GM21717 (cell line): Measurements from ENCODE around the gene KIF1C.

Source experiments
- ATAC-seq: cut with Tn5 transposase; IDR thresholded peaks from one replicate; pipeline ENCODE4 v1.9.1; 2021; ENCODE audit warnings: mild to moderate bottlenecking, moderate library complexity; ENCODE audit not compliant: unreplicated experiment

KIF1C gene

GRCh38 chr17:4997302-4998026, at the start of gene KIF1C, which contains the start of gene INCA1:
Gene KIF1C, plus strand, starts transcription at chr17:4997950. Its CDS starts 2,297 bp downstream, at chr17:5000247.
Gene INCA1, minus strand, starts transcription at chr17:4997522. Its CDS starts 3,085 bp downstream, at chr17:4994437.
- peak; percentile 65 for ATAC-seq

GRCh38 chr17:4948166-4948930, 49.4 kb upstream of the KIF1C start, which contains the start of gene PFN1:
Gene PFN1, minus strand, starts transcription at chr17:4948530. Its CDS starts 136 bp downstream, at chr17:4948394.
- ATAC-seq: no peak

- peak; percentile 32 for ATAC-seq
These were observed 48.8 kb upstream of the KIF1C start for GRCh38 chr17:4948931-4949320.

DNA sequence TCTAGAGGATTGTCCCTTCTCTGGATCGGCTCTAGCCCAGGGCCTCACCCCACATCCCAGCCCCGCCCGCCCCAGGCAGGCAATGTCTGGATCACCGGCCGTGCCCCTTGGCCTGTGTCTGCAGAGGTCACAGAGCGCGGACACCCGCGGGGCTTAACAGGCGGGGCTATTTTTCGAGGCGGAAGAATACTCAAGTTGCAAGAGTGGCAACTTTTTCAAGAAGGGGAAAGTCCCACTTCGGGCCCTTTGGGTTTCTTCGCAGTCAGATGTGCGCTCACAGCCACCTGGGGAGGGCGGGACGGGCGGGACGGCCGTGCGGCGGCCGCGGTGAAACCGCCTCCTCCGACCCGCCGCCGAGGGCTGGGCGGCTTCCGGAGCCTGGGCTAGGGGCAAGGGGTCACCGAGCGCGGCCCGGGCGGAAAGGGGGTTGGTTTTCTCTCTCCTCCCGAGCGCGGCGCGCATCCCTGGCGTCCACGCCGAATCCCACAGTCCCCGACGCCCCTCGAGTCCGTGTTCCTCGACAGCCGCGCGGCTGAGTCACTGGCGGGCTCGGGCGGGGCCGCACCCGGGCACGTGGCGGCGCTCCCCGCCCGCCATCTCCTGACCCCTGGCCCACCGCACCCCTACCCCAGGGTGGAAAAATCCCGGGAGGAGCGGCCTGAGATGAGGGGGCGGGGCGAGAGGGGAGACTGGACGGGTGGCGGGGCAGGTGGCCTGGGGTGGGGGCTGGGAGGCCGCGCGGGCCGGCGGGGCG, 48.3 kb upstream of the KIF1C start:
- ATAC-seq: peak; percentile 25

DNA sequence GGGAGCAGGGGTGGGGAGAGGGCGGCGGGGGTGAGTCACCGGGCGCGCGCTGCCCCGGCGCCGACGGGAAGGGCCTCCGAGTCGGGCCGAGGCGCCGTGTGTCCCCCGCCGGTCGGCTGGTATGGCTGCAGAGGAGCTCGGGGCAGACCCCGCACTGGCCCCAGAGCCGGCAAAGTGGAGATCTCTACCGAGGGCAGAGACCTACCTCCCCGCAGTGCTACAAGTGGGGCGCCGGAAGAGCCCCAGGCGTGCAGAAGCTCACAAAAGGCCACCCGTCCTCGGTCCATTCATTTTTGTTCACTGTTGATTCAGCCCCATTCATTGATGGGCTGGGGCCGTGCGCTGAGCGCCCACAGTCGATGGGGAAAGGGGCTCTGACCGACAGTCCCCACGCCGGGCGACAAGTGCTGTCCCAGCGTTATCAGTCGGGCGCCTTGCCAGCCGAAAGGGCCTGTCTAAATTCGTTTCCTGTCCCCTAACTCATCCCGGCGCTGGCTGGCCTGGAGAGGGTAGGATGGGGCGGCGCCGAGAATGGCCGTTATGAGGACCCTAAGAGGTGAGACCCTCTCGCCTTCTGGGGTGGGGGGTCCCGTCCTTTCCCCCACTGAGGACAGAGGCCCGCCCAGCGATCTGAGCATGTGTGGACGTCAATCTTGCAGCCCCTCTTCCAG, 47.5 kb upstream of the KIF1C start:
- ATAC-seq: peak; percentile 0

DNA sequence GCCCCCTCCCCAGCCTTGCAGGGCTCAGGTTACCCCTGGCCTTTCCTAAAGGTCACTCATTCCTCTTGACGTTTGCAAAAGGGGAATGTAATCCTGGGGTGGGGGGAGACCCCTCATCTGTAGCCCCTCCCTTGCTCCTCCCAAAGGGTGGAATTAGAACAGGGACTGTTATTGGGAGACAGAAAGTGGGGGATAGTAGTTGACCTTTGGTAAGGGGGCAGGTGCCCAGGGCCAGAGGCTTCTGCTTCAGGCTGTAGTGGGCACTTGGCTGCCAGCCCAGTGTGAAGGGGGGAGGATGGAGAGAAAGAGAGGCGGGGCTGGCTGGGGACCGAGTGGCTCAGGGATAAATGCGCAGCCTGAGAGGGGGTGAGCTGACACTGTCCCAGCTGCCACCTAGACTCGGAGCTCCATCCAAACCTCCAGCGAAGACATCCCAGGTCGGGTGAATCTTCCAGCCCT, 47.0 kb upstream of the KIF1C start, which contains the start of gene ENO3:
TSS of gene ENO3 (plus strand) at position 374 of the 459 bp plus-strand sequence. CDS start 711 bp downstream, outside the sequence.
- ATAC-seq: no peak

DNA sequence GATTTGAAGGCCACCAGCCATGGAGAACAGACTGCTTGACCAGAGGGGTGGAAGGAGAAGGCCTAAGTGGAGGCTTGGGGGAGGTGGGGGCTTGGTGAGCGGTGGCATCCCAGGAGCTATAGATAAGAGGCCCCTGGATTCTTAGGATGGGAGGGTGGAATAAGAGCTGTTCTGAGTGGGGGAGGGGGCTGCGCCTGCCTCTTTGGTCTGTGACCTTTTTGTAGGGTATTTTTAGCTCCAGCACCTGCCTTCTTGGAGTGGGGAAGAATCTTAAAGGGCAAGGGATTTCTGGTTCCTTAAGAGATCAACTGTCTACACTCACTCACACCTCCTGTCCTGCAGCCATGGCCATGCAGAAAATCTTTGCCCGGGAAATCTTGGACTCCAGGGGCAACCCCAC, 46.3 kb upstream of the KIF1C start:
- no peak for ATAC-seq

DNA sequence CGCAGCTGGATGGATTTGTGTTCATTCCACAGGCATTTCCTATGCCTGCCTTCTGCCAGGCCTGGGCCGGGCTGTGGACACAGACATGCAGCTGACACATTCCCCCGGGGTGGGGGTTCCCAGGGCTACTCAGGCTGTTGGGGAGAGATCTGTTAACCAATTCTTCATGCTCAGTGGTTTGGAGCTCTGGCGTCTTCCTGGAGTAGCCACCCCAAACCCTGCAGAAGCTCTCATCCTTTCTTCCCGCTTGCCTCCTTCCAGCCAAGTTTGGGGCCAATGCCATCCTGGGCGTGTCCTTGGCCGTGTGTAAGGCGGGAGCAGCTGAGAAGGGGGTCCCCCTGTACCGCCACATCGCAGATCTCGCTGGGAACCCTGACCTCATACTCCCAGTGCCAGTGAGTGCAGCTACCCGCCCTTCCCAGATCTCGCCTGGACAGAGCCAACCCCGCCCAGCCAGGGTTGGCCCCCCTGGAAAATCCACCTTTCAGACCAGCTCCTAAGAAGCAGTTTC, 44.2 kb upstream of the KIF1C start:
- no peak for ATAC-seq

GRCh38 chr17:4955091-4955490, 42.7 kb upstream of the KIF1C start:
- no peak for ATAC-seq

GRCh38 chr17:4956493-4957061, 41.2 kb upstream of the KIF1C start:
- no peak for ATAC-seq

DNA sequence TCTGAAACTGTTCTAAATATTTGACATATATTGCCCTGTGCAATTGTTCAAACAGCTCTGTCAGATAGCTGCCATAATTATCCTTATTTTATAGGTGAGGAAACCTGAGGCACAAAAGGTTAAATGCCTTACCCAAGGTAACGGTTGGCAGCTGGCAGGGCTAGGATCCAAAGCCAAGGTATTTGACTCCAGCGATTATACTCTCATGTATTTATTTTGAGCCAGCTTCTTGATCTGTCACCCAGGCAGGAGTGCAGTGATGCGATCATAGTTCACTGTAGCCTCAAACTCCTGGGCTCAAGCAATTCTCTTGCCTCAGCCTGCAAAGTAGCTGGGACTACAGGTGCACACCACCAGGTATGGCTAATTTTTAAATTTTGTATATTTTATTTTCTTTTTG, 39.6 kb upstream of the KIF1C start:
- no peak for ATAC-seq

DNA sequence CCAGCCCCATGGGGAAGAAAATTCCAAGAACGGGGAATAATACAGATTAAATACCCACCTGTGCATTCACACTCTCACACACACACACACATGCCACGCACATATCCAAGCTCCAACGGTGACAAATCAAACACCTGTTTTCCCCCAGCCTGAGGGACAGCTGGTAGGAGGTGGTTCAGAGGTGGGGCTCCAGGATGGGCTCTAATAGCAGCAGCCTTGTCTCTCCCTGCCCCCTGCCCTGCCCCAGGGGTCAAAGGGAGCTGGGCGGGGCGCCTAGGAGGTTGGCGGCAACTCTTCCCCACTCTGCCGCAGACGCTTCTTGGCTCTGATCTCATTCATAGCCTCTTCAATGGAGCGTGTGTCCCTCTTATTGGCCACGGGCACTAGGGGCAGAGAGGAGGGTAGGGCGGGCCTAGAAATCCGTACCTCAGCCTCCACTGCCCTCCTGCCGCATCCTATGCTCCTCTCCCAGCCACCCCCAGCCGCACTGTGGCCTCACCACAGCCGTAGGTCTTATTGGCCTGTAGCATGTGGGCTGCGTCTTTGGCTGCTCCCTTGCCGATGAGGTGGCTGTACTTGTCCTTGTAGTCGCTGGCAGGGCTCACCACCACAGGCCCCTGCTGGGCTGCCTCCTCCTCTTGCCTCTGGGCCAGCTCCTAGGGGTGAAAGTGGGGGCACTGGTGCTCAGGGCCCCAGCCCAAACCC, 38.3 kb upstream of the KIF1C start:
- no peak for ATAC-seq

DNA sequence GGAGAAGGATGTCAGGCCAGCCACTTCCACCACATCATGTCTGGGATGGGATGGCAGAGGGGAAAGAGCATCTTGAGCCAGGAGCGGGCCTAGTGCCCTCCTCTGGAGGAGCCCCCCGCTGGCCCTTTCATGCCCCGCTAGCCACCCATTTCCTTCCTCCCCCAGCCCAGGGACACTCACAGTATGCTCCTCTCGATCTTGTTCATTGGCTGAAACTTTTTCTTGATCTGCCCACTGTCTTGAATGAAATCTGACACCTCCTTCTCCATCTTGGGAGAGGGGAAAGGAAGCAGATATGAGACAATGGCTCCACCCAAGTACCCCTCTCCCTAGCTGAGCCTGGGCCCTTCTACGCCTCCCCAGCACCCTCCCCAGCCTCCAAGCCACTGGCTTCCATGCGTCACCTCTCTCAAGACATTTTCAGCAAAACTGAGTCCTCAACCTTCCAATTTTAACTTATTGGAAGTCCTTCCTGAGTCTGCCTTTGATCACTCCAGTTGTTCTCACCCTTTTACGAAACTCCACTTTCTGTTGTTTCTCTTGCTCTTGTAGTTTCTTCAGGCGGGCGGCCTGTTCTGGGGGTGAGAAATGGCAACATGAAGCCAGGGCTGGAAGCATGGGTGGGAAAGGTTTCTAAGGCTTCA, 37.3 kb upstream of the KIF1C start:
- no peak for ATAC-seq

DNA sequence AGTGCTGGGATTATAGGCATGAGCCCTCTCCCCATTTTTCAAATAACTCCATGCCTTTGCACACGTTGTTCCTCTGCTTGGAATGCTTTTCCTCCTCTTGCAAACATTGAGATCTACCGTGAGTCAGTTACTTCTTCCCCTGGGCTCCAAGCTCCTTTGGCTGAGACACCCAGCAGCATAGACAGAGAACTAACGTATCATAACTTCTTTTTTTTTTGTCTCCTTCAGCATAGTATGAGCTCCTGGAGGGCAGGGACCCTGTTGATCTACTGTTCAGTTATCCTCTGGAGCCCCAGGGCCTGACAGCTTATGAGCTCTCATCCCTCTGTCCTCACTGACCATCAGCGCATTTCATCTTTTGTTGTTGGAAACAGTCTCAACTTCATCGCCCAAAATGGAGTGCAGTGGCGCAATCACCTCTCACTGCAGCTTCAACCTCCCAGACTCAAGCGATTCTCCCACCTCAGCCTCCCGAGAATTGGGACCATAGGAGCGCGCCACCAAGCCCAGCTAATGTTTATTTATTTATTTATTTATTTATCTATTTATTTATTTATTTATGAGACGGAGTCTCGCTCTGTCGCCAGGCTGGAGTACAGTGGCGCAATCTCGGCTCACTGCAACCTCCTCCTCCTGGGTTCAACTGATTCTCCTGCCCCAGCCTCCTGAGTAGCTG, 32.3 kb upstream of the KIF1C start:
- ATAC-seq: no peak

DNA sequence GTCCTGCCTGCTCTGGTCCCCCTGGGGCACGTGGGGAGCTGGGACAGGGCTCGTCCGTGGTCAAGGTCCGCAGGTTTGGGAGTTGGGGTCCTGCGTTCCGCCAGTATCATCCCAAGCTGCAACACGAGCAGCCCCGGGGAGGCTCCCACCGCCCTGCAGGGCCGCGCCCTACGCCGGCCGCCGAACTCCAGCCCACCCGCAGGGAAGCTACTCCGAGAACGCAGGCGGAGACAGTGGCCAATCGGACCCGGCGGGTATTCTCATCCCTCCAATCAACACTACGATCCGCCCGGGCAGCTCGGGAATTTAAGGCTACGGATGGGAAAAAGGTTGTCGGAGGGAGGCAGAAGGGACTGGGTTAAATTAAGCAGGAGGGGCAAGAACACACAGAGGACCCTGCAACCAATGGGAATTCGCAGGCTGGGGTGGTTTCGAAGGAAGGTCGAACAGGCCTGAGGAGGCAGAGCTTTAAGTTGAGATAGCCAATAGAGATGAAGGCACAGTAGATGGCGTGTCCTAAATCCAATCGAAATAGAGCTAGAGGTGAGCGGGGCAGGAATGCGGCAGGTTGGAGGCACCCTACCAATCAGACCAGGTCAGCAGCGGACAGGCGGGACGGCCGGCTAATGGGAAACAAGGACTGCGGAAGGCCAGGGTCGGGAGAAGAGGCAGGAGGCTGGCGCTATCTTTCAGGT, 30.8 kb upstream of the KIF1C start:
- peak; percentile 75 for ATAC-seq

DNA sequence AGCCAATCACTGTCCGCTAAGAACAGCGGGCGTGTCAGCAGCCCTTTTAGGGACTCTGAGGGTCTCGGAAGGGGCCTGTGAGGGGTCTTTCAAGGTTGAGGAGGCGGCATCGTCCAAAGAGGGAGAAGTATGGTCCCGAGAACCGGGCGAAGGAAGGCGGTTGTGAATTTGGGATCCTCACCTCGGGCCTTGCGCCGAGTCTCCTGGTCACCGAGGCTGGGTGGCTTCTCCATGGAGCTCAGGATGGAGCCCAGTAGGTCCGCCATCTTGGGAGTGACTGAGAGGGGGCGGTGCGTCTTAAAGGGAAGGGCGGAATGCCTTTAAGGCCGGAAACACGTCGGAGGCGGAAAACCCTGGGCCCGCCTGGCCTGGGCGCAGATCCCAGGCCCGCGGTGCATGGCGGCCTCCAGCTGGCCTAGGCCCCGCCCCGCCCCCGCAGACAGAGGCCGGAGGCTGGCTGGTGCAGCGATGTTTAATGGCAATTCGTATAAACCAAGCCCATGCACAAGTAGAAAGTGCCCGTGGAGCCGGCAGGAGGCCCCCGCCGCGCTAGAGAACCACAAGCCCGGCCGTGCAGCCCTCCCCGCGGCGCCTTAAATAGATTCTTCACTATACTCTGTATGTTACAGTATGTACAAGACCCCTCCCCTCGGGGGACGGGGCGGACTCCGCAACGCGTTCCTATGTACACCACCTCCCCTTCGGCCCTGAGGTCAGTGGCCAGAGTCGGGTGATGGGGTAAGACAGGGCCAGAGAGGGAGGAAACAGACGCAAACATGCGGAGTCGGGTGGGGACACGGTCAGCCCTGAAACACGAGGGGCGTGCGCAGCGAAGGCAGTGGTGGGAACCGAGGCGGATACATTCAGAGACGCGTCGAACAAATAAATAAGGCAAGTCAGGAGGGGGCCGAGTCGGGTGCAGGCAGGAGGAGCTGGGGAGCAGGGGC, 29.9 kb upstream of the KIF1C start, which contains the start of gene SPAG7:
TSS of gene SPAG7 (minus strand) at position 279 of the 947 bp plus-strand sequence. CDS start at position 266, 13 bp downstream.
- peak; percentile 43 for ATAC-seq
